Nephron (organoid): Measurements from ENCODE around the gene RPL31.

ENCODE experiments used
- H3K27ac Mint-ChIP-seq, 3 experiments: 2 replicates each; pipeline ENCODE4 v1.8.0; 2020; ENCODE audit warnings: mixed read lengths in 3 of 3, mild to moderate bottlenecking in 2 of 3, moderate library complexity in 1 of 3
- H3K27me3 Mint-ChIP-seq: 2 replicates; pipeline ENCODE4 v1.8.0; 2021; ENCODE audit warnings: low read depth, mild to moderate bottlenecking, moderate library complexity, mixed read lengths
- H3K36me3 Mint-ChIP-seq: 2 replicates; pipeline ENCODE4 v1.8.0; 2020; ENCODE audit warnings: low read depth, mixed read lengths
- H3K4me1 Mint-ChIP-seq: 2 replicates; pipeline ENCODE4 v1.8.0; 2020; ENCODE audit warnings: mixed read lengths
- H3K4me3 Mint-ChIP-seq, 3 experiments: 2 replicates each; pipeline ENCODE4 v1.8.0; 2020; ENCODE audit warnings: mild to moderate bottlenecking in 3 of 3, mixed read lengths in 3 of 3, moderate library complexity in 2 of 3
- H3K9me3 Mint-ChIP-seq: 2 replicates; pipeline ENCODE4 v1.8.0; 2020; ENCODE audit warnings: mixed read lengths
- TF ChIP-seq, protein P1 (sequence below), 3 experiments: fragments of 200-600 bp; sonication (generic); IDR thresholded peaks; one replicate each; pipeline ENCODE4 v1.5.0; 2021; ENCODE audit warnings: antibody characterized with exemption in 3 of 3; ENCODE audit not compliant: unreplicated experiment in 3 of 3

Gene RPL31

GRCh38 chr2:100990650-100991403 lies 11.3 kb upstream of the RPL31 start:
- Mint-ChIP-seq H3K9me3 (no peaks in the 10 kb centered on the region), H3K27ac (no peak overlapping the region), H3K36me3 (no peaks in the 10 kb centered on the region), H3K4me3 (no peak overlapping the region), H3K4me1 (no peaks in the 10 kb centered on the region), H3K27me3 (peaks cover 8% of the 10 kb centered on the region)
- TF ChIP-seq, protein P1, sequence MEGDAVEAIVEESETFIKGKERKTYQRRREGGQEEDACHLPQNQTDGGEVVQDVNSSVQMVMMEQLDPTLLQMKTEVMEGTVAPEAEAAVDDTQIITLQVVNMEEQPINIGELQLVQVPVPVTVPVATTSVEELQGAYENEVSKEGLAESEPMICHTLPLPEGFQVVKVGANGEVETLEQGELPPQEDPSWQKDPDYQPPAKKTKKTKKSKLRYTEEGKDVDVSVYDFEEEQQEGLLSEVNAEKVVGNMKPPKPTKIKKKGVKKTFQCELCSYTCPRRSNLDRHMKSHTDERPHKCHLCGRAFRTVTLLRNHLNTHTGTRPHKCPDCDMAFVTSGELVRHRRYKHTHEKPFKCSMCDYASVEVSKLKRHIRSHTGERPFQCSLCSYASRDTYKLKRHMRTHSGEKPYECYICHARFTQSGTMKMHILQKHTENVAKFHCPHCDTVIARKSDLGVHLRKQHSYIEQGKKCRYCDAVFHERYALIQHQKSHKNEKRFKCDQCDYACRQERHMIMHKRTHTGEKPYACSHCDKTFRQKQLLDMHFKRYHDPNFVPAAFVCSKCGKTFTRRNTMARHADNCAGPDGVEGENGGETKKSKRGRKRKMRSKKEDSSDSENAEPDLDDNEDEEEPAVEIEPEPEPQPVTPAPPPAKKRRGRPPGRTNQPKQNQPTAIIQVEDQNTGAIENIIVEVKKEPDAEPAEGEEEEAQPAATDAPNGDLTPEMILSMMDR (IDR thresholded peaks at IDR 0.05; ENCODE audit: unreplicated experiment in 3 of 3) = no peak

DNA sequence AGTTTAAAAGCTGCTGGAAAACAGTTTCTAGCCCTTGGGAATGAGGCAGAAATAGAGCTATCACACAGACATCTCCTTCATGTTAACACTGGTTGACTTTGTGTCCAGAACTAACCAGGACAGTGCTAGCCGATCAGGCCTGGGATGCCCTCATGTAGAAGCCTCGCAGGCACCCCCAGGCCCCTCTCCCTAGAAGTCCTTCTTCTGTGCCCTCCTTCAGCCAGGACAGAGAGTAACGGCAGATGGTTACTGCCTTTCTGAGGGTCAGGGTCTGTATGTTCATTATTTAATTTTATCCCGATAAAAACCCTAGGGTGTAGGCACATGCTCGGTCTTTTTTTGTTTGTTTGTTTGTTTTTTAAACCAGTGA lies 10.7 kb upstream of the RPL31 start:
- Mint-ChIP-seq H3K4me1 (no peaks in the 10 kb centered on the region), H3K27ac (no peak overlapping the region), H3K27me3 (peaks cover 8% of the 10 kb centered on the region), H3K4me3 (no peak overlapping the region), H3K36me3 (no peaks in the 10 kb centered on the region), H3K9me3 (no peaks in the 10 kb centered on the region)
- TF ChIP-seq, protein P1 (IDR thresholded peaks at IDR 0.05; ENCODE audit: unreplicated experiment in 3 of 3) = no peak

GRCh38 chr2:100992262-100992661 lies 9.8 kb upstream of the RPL31 start:
- no peaks in the 10 kb centered on the region for H3K36me3 Mint-ChIP-seq
- H3K27ac Mint-ChIP-seq = no peak overlapping the region
- TF ChIP-seq, protein P1 (IDR thresholded peaks at IDR 0.05; ENCODE audit: unreplicated experiment in 3 of 3) = no peak
- H3K27me3 Mint-ChIP-seq = peaks cover 8% of the 10 kb centered on the region
- no peak overlapping the region for H3K4me3 Mint-ChIP-seq
- no peaks in the 10 kb centered on the region for H3K4me1 Mint-ChIP-seq
- H3K9me3 Mint-ChIP-seq = no peaks in the 10 kb centered on the region

DNA sequence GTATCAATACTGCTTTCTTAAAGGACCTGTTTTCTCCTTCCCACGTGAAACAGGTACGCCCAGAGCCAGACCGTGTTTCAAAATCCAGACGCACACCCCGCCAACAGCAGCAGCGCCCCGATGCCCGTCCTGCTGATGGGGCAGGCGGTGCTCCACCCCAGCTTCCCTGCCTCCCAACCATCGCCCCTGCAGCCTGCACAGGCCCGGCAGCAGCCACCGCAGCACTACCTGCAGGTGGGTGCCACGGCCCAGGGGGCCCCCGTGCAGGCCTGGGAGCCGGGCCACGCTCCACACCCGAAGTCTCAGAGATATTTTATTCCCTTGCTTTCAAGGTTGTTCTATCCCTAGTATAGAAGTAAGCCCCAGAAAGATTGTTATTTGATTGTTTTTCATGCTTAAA lies 8.8 kb upstream of the RPL31 start:
- Mint-ChIP-seq H3K27me3 (peaks cover 8% of the 10 kb centered on the region), H3K27ac (no peak overlapping the region), H3K4me1 (no peaks in the 10 kb centered on the region), H3K36me3 (no peaks in the 10 kb centered on the region), H3K9me3 (no peaks in the 10 kb centered on the region), H3K4me3 (no peak overlapping the region)
- TF ChIP-seq, protein P1 (IDR thresholded peaks at IDR 0.05; ENCODE audit: unreplicated experiment in 3 of 3) = no peak

DNA sequence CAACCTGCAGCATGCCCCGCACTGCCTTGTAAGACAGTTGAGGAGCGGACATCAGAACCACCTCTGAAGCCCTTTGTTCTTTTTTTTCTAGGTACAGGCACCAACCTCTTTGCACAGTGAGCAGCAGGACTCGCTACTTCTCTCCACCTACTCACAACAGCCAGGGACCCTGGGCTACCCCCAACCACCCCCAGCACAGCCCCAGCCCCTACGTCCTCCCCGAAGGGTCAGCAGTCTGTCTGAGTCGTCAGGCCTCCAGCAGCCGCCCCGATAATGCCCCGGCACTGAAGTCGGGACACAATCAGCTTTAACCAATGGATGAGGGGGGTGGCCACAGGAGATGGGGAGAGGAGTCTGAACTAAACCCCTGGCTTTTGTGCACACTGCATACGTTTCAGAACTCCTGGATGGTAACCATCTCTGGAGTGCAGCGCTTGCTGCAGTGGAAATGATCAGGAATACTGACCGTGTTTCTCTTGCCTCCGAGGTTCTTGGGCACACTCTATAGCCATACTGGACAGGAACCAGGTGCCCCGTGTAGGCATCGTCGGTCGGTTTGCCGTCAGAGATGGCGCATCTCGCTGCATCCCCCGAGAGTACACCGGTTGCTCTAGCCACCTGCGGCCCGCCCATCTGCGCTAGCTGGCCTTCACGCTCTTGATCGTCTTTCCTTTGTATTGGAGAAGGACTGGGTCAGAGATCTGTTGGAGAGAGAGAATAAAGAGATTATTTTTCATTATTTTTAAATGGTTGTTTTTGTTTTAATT lies 6.6 kb upstream of the RPL31 start:
- H3K9me3 Mint-ChIP-seq = no peaks in the 10 kb centered on the region
- H3K4me1 Mint-ChIP-seq = no peaks in the 10 kb centered on the region
- TF ChIP-seq, protein P1 (IDR thresholded peaks at IDR 0.05; ENCODE audit: unreplicated experiment in 3 of 3) = no peak
- peaks cover 5% of the 10 kb centered on the region for H3K27me3 Mint-ChIP-seq
- no peak overlapping the region for H3K4me3 Mint-ChIP-seq
- no peaks in the 10 kb centered on the region for H3K36me3 Mint-ChIP-seq
- no peak overlapping the region for H3K27ac Mint-ChIP-seq
